A673 (cell line): Measurements from ENCODE around the gene RNF44. TPM values are rescaled to one million over a fixed set of nuclear protein-coding genes. Genes with fewer than 3 reads are reported as not detected.

Experiments
- BruUV-seq: library from RNA; stranded (reverse); fragments of 400-500 nt; replicated peaks from 2 replicates; lab custom pipeline; 2021; lab: Mats Ljungman, UMichigan
- CTCF ChIA-PET: fragments of 300-600 bp; sonication (Branson Sonifier 250); formaldehyde crosslinking; loops from one replicate; lab custom pipeline; 2022; ENCODE audit warnings: antibody characterized with exemption; lab: Charles Lee
- POLR2A ChIA-PET: fragments of 300-600 bp; sonication (Branson Sonifier 250); formaldehyde crosslinking; loops from one replicate; lab custom pipeline; 2022; ENCODE audit warnings: antibody characterized with exemption; ENCODE audit not compliant: low non-redundant PET; lab: Charles Lee
- DNase-seq: peaks from one replicate; pipeline ENCODE4 v3.0.0-alpha.2; 2015; ENCODE audit warnings: low spot score
- H3K27ac ChIP-seq: fragments of 200-600 bp; sonication (generic); 2 replicates; pipeline ENCODE4 v1.5.1; 2016; ENCODE audit warnings: mixed run types, low read depth, mild to moderate bottlenecking, mixed read lengths, antibody characterized with exemption, low read length; ENCODE audit not compliant: poor library complexity, severe bottlenecking
- H3K27me3 ChIP-seq: fragments of 200-600 bp; sonication (generic); replicated peaks from 2 replicates; pipeline ENCODE4 v1.6.1; 2017; ENCODE audit warnings: mixed run types, low read depth, mild to moderate bottlenecking, mixed read lengths, antibody characterized with exemption, low read length; ENCODE audit not compliant: insufficient read depth, poor library complexity
- H3K36me3 ChIP-seq: fragments of 200-600 bp; sonication (generic); 2 replicates; pipeline ENCODE4 v1.6.1; 2016; ENCODE audit warnings: mixed run types, mild to moderate bottlenecking, mixed read lengths, antibody characterized with exemption, low read length; ENCODE audit not compliant: insufficient read depth, poor library complexity, severe bottlenecking
- H3K4me1 ChIP-seq: fragments of 200-600 bp; sonication (generic); 2 replicates; pipeline ENCODE4 v1.6.1; 2017; ENCODE audit warnings: mixed run types, mild to moderate bottlenecking, mixed read lengths, antibody characterized with exemption, low read length; ENCODE audit not compliant: insufficient read depth, poor library complexity, severe bottlenecking
- H3K4me3 ChIP-seq: fragments of 200-600 bp; sonication (generic); 2 replicates; pipeline ENCODE4 v1.5.1; 2016; ENCODE audit warnings: low read depth, mixed run types, mild to moderate bottlenecking, mixed read lengths, low read length; ENCODE audit not compliant: poor library complexity, severe bottlenecking
- H3K9me3 ChIP-seq: fragments of 200-600 bp; sonication (generic); 2 replicates; pipeline ENCODE4 v1.6.1; 2016; ENCODE audit warnings: mixed run types, low read depth, mild to moderate bottlenecking, mixed read lengths, antibody characterized with exemption, low read length; ENCODE audit not compliant: poor library complexity, severe bottlenecking
- CTCF ChIP-seq: fragments of 300-800, 200-600 bp; sonication (generic); conservative IDR thresholded peaks from 2 replicates; pipeline ENCODE4 v1.5.1; 2017; ENCODE audit warnings: low read depth, mild to moderate bottlenecking, antibody characterized with exemption, low read length, moderate library complexity, mixed read lengths
- EZH2 ChIP-seq: fragments of 200-600 bp; sonication (generic); IDR thresholded peaks from 2 replicates; pipeline ENCODE4 v1.6.1; 2017; ENCODE audit warnings: borderline replicate concordance, low read depth, mild to moderate bottlenecking, mixed read lengths, antibody characterized with exemption, low read length; ENCODE audit not compliant: poor library complexity, severe bottlenecking
- intact Hi-C: fragments of 100-400 bp; cut with micrococcal nuclease; formaldehyde crosslinking; loops from one replicate; pipeline ENCODE4 v1.10.0; 2022; ENCODE audit not compliant: unreplicated experiment
- total RNA-seq: library from RNA; stranded (reverse); gene quantifications from 2 replicates; pipeline ENCODE4 v1.2.3, GENCODE V29; 2021

RNF44 gene
- total RNA-seq, 1 experiment from 2014 or later: 92.8 TPM

DNA sequence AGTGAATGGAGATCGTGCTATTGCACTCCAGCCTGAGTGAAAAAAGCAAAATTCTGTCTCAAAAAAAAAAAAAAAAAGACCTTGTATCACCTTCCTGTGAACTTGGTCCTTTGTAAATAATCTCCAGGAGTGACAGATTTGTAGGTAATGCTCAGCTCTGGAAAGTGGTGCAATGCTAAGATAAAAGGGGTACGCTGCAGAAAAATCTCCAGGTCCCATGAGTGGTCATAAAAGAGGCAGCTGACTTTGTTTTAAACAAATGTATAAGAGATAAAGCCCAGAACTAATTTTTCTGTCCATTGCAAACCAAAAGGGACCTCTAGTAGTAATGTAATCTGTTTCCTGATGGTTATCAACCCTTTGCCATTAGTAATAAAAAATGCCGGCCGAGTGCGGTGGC is 33.7 kb downstream of the RNF44 start:
- POLR2A ChIA-PET: no interaction called here
- Histone ChIP-seq H3K27ac (no peak overlapping the region), H3K4me1 (no peaks in the 10 kb centered on the region), H3K9me3 (no peaks in the 10 kb centered on the region), H3K27me3 (no peaks in the 10 kb centered on the region), H3K4me3 (no peak overlapping the region), H3K36me3 (peaks cover 44% of the 10 kb centered on the region)
- CTCF ChIA-PET: no interaction called here
- BruUV-seq: no TSS peak
- intact Hi-C loops: no loop called here
- no peak for DNase-seq
- TF ChIP-seq EZH2 (no peak), CTCF (no peak)

DNA sequence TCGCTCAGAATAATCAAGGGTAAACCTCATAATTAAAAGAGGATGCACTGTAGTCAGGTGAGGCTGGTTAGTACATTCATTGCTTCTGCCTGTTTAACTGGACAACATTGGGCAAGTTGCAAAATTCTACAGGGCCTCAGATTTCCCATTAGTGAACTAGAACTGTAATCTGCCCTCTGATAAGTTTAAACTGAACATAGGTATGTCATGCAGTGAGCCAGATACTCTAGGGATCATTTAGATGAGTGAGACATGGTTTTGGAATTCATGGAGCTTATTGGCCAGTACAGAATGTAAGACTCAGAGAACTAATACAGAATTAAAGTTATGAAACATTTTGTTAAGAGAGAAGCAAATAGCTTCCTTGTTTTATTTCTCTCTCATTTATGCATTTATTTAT is 35.9 kb downstream of the RNF44 start:
- no peak for DNase-seq
- no peaks in the 10 kb centered on the region for H3K9me3 ChIP-seq
- intact Hi-C loops: no loop called here
- BruUV-seq: no TSS peak
- no peak overlapping the region for H3K4me3 ChIP-seq
- TF ChIP-seq CTCF: no peak
- TF ChIP-seq EZH2: no peak
- no peaks in the 10 kb centered on the region for H3K27me3 ChIP-seq
- H3K4me1 ChIP-seq: no peaks in the 10 kb centered on the region
- no peak overlapping the region for H3K27ac ChIP-seq
- ChIA-PET POLR2A (no interaction called here), CTCF (interaction anchor here (0.6 kb wide), 1 partner anchor 85 kb away, joined by 5 read pairs; no protein-coding TSS in a partner anchor)
- H3K36me3 ChIP-seq: peaks cover 54% of the 10 kb centered on the region

GRCh38 chr5:176500511-176500910 is 36.7 kb downstream of the RNF44 start:
- no peak for DNase-seq
- no TSS peak for BruUV-seq
- Histone ChIP-seq H3K27me3 (no peaks in the 10 kb centered on the region), H3K27ac (no peak overlapping the region), H3K4me3 (no peak overlapping the region), H3K36me3 (peaks cover 62% of the 10 kb centered on the region), H3K9me3 (no peaks in the 10 kb centered on the region), H3K4me1 (no peaks in the 10 kb centered on the region)
- intact Hi-C loops: no loop called here
- POLR2A ChIA-PET: no interaction called here
- CTCF ChIA-PET: no interaction called here
- TF ChIP-seq CTCF: no peak
- TF ChIP-seq EZH2: no peak
